IMR-90 (cell line): ENCODE data around the gene SIRPB1. TPM values are rescaled to one million over a fixed set of nuclear protein-coding genes. Genes with fewer than 3 reads are reported as not detected.

Source experiments
- ATAC-seq: fragments of 200-7000 bp; cut with Tn5 transposase; 2 replicates; pipeline ENCODE4 v1.9.1; 2020; ENCODE audit warnings: low read depth, mild to moderate bottlenecking, moderate library complexity
- BruUV-seq: library from RNA; stranded (reverse); fragments of 400-500 nt; replicated peaks from 2 replicates; lab custom pipeline; 2021; lab: Mats Ljungman, UMichigan
- CTCF ChIA-PET: fragments of 300-600 bp; formaldehyde crosslinking; extraction: SDS; loops from one replicate; lab custom pipeline; 2021; ENCODE audit warnings: antibody characterized with exemption; lab: Yijun Ruan, JAX
- POLR2A ChIA-PET: fragments of 300-600 bp; sonication (Branson Sonifier 250); formaldehyde crosslinking; loops from one replicate; lab custom pipeline; 2022; ENCODE audit warnings: antibody characterized with exemption; ENCODE audit not compliant: unreplicated experiment; lab: Charles Lee
- DNase-seq: peaks from one replicate; pipeline ENCODE4 v3.0.0; 2013
- H2AFZ ChIP-seq: replicated peaks from 2 replicates; pipeline ENCODE3; 2013; ENCODE audit warnings: low read length, mild to moderate bottlenecking; ENCODE audit not compliant: poor library complexity
- H2AK5ac ChIP-seq: 2 replicates; pipeline ENCODE4 v1.6.1; 2013; ENCODE audit warnings: low read depth, low read length, inconsistent platforms
- H2AK9ac ChIP-seq: replicated peaks from 2 replicates; pipeline ENCODE3; 2013; ENCODE audit warnings: mild to moderate bottlenecking, low read depth, low read length, moderate library complexity; ENCODE audit not compliant: poor library complexity
- H2BK120ac ChIP-seq: 2 replicates; pipeline ENCODE4 v1.6.1; 2013; ENCODE audit warnings: low read depth, low read length, inconsistent platforms
- H2BK15ac ChIP-seq: 3 replicates; pipeline ENCODE4 v1.6.1; 2013; ENCODE audit warnings: low read depth, low read length, inconsistent platforms
- H2BK20ac ChIP-seq: 2 replicates; pipeline ENCODE4 v1.6.1; 2013; ENCODE audit warnings: low read depth, mild to moderate bottlenecking, inconsistent platforms, low read length, moderate library complexity
- H2BK5ac ChIP-seq: 2 replicates; pipeline ENCODE4 v1.6.1; 2013; ENCODE audit warnings: mild to moderate bottlenecking, low read depth, low read length, inconsistent platforms; ENCODE audit not compliant: poor library complexity, severe bottlenecking
- H3K14ac ChIP-seq: replicated peaks from 2 replicates; pipeline ENCODE4 v1.6.1; 2013; ENCODE audit warnings: low read depth, low read length, inconsistent platforms
- H3K18ac ChIP-seq: 2 replicates; pipeline ENCODE4 v1.6.1; 2013; ENCODE audit warnings: low read depth, low read length, control low read depth
- H3K23ac ChIP-seq: 2 replicates; pipeline ENCODE4 v1.6.1; 2013; ENCODE audit warnings: low read depth, low read length, inconsistent platforms
- H3K27ac ChIP-seq: 2 replicates; pipeline ENCODE4 v1.5.1; 2013; ENCODE audit warnings: mild to moderate bottlenecking, control low read depth, low read length; ENCODE audit not compliant: insufficient read depth
- H3K27me3 ChIP-seq: 2 replicates; pipeline ENCODE4 v1.6.1; 2013; ENCODE audit warnings: low read length; ENCODE audit not compliant: control insufficient read depth, insufficient read depth
- H3K36me3 ChIP-seq: 2 replicates; pipeline ENCODE4 v1.6.1; 2013; ENCODE audit warnings: low read length, mixed read lengths; ENCODE audit not compliant: control insufficient read depth, insufficient read depth
- H3K4ac ChIP-seq: 2 replicates; pipeline ENCODE4 v1.6.1; 2013; ENCODE audit warnings: low read depth, low read length, inconsistent platforms
- H3K4me1 ChIP-seq: 2 replicates; pipeline ENCODE4 v1.6.1; 2013; ENCODE audit warnings: low read length, mixed read lengths; ENCODE audit not compliant: control insufficient read depth, insufficient read depth
- H3K4me2 ChIP-seq: 2 replicates; pipeline ENCODE4 v1.6.1; 2013; ENCODE audit warnings: low read depth, mild to moderate bottlenecking, control low read depth, low read length, moderate library complexity
- H3K4me3 ChIP-seq: 2 replicates; pipeline ENCODE4 v1.5.1; 2013; ENCODE audit warnings: low read depth, mild to moderate bottlenecking, control low read depth, low read length, moderate library complexity; ENCODE audit not compliant: insufficient read depth
- H3K56ac ChIP-seq: 2 replicates; pipeline ENCODE4 v1.6.1; 2013; ENCODE audit warnings: low read length, inconsistent platforms; ENCODE audit not compliant: insufficient read depth; ENCODE audit errors: extremely low read depth
- H3K79me1 ChIP-seq, 2 experiments: 2 replicates each; pipeline ENCODE4 v1.6.1; 2013; ENCODE audit warnings: low read length in 2 of 2, inconsistent platforms in 1 of 2, low read depth in 1 of 2
- H3K9ac ChIP-seq: 2 replicates; pipeline ENCODE4 v1.6.1; 2013; ENCODE audit warnings: low read depth, low read length, control low read depth
- H3K9me1 ChIP-seq: 2 replicates; pipeline ENCODE4 v1.6.1; 2013; ENCODE audit warnings: low read length, inconsistent platforms; ENCODE audit not compliant: insufficient read depth
- H3K9me3 ChIP-seq: 2 replicates; pipeline ENCODE4 v1.6.1; 2013; ENCODE audit warnings: low read length; ENCODE audit not compliant: control insufficient read depth, insufficient read depth
- H4K20me1 ChIP-seq: 2 replicates; pipeline ENCODE4 v1.6.1; 2013; ENCODE audit warnings: low read length, inconsistent platforms; ENCODE audit not compliant: insufficient read depth
- H4K5ac ChIP-seq: 2 replicates; pipeline ENCODE4 v1.6.1; 2013; ENCODE audit warnings: mild to moderate bottlenecking, low read depth, low read length, control low read depth
- H4K8ac ChIP-seq, 2 experiments: 2 replicates each; pipeline ENCODE4 v1.6.1; 2013; ENCODE audit warnings: low read depth in 2 of 2, low read length in 2 of 2, control low read depth in 1 of 2, inconsistent platforms in 1 of 2
- H4K91ac ChIP-seq: 2 replicates; pipeline ENCODE4 v1.6.1; 2013; ENCODE audit warnings: low read depth, low read length, inconsistent platforms; ENCODE audit not compliant: insufficient read depth
- CHD1 ChIP-seq: IDR thresholded peaks from 2 replicates; pipeline ENCODE4 v1.6.1; 2012; ENCODE audit warnings: low read depth, low read length, improper control_type of control experiment
- ELK1 ChIP-seq: fragments of 150-350 bp; IDR thresholded peaks from 2 replicates; pipeline ENCODE4 v1.6.1; 2016; ENCODE audit warnings: low read depth, mild to moderate bottlenecking, low read length, moderate library complexity, borderline replicate concordance
- MAZ ChIP-seq: IDR thresholded peaks from 2 replicates; pipeline ENCODE4 v1.6.1; 2012; ENCODE audit warnings: low read depth, mild to moderate bottlenecking, low read length, improper control_type of control experiment, moderate library complexity, borderline replicate concordance
- NFE2L2 ChIP-seq: fragments of 150-350 bp; IDR thresholded peaks from 2 replicates; pipeline ENCODE4 v1.6.1; 2016; ENCODE audit warnings: low read depth, mild to moderate bottlenecking, low read length
- RFX5 ChIP-seq: IDR thresholded peaks from 2 replicates; pipeline ENCODE4 v1.8.0; 2012; ENCODE audit warnings: low read depth, mild to moderate bottlenecking, low read length, moderate library complexity
- USF2 ChIP-seq: fragments of 150-350 bp; IDR thresholded peaks from 2 replicates; pipeline ENCODE4 v1.6.1; 2017; ENCODE audit warnings: mild to moderate bottlenecking, antibody characterized with exemption, low read length, low read depth
- WGBS, 2 experiments: methylation state at CpG; one replicate each; pipeline versions ENCODE4 v1.1.5 to v1.1.7; 2013; ENCODE audit warnings: missing lambda C conversion rate in 2 of 2; ENCODE audit not compliant: insufficient read length in 1 of 2; ENCODE audit errors: extremely low coverage in 2 of 2; 5-methylcytosine and 5-hydroxymethylcytosine counted together
- dilution Hi-C: fragments of 300-500 bp; cut with HindIII; formaldehyde crosslinking; loops from one replicate; pipeline ENCODE4 v1.14.3; 2018; ENCODE audit warnings: low sequenced_read_pairs; ENCODE audit not compliant: unreplicated experiment
- in situ Hi-C: fragments of 300-500 bp; cut with MboI; formaldehyde crosslinking; loops from 3 replicates; pipeline ENCODE4 v1.14.3; 2019; ENCODE audit warnings: low sequenced_read_pairs, inconsistent platforms, mixed read lengths
- intact Hi-C: fragments of 100-400 bp; cut with micrococcal nuclease; formaldehyde crosslinking; loops from 2 replicates; pipeline ENCODE4 v1.10.0; 2022
- polyA plus RNA-seq, 3 experiments: library from polyadenylated mRNA; depleted of rRNA; stranded (reverse); fragments of >200 nt; gene quantifications; 2 replicates each; pipeline ENCODE4 v1.2.3, GENCODE V29; 2012; ENCODE audit warnings: low replicate concordance in 1 of 3
- total RNA-seq: library from RNA; depleted of rRNA; stranded (reverse); fragments of >200 nt; gene quantifications from 2 replicates; pipeline ENCODE4 v1.2.3, GENCODE V29; 2012

Gene SIRPB1
- total and polyA plus RNA-seq, 2 of the 4 experiments (the other 2 are of a cell fraction), result 0.90 to 1.6 TPM

GRCh38 chr20:1656844-1657243 is 37.0 kb upstream of the SIRPB1 start:
- DNase-seq (no peak), ATAC-seq (no peak)
- Histone ChIP-seq H3K4me2 (no peak overlapping the region), H3K18ac (no peak overlapping the region), H2AK9ac (no peak overlapping the region), H3K36me3 (no peaks in the 10 kb centered on the region), H3K9ac (no peak overlapping the region), H4K91ac (no peak overlapping the region), H3K27me3 (no peaks in the 10 kb centered on the region; the same call in 1 of the 2 replicates), H3K14ac (no peak overlapping the region), H3K4ac (no peak overlapping the region), H3K23ac (no peak overlapping the region), H3K9me3 (no peaks in the 10 kb centered on the region), H3K4me3 (no peak overlapping the region), H4K5ac (no peak overlapping the region), H2BK5ac (no peak overlapping the region), H2AFZ (no peak overlapping the region), H4K20me1 (no peaks in the 10 kb centered on the region), H4K8ac (no peak overlapping the region), H3K9me1 (no peaks in the 10 kb centered on the region), H3K56ac (no peak overlapping the region), H3K79me1 (no peaks in the 10 kb centered on the region), H2BK15ac (no peak overlapping the region), H3K27ac (no peak overlapping the region), H3K4me1 (no peaks in the 10 kb centered on the region), H2BK20ac (no peak overlapping the region), H2AK5ac (no peak overlapping the region), H2BK120ac (no peak overlapping the region)
- POLR2A ChIA-PET, result no interaction called here
- CTCF ChIA-PET, result no interaction called here
- BruUV-seq, result no TSS peak
- dilution Hi-C loops, result no loop called here
- in situ Hi-C loops, result no loop called here
- intact Hi-C loops, result no loop called here
- no CpG with 5 or more reads among the region's 5 CpGs for WGBS, 2 experiments
- TF ChIP-seq CHD1 (no peak), ELK1 (no peak), RFX5 (no peak), MAZ (no peak), USF2 (no peak), NFE2L2 (no peak)
